ENCODE measurements around the gene DDAH1. TPM values are rescaled to one million over a fixed set of nuclear protein-coding genes. Genes with fewer than 3 reads are reported as not detected.

Gene DDAH1
- total RNA-seq, 4 donors from 2014 or later = 12.9 to 28.9 (median 18.2) TPM

DNA sequence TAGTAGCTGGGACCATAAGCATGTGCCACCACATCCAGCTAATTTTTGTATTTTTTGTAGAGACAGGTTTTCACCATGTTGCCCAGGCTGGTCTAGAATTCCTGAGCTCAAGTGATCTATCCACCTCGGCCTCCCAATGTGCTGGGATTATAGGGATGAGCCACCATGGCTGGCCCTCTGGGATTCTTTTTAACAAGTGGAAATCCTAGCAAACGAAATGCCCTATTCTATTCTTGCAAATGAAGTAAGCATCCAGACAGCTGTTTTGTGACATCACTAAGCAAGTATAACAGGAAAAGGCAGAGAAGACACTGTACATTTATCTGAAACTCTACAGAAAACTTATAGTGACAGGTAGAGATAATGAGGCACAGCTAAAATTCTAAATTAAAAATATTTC, 86.4 kb downstream of the DDAH1 start:
- intact Hi-C loops (cut with DNase I; ENCODE audit: low total_unique reads) = no loop called here
- H3K4me3 ChIP-seq = no peak overlapping the region
- H3K4me1 ChIP-seq = no peaks in the 10 kb centered on the region
- DNase-seq = no peak
- H3K27ac ChIP-seq = no peak overlapping the region
- H3K27me3 ChIP-seq = no peaks in the 10 kb centered on the region
- no peak for TF ChIP-seq POLR2A (IDR thresholded peaks at IDR 0.05)
- TF ChIP-seq, protein P1, sequence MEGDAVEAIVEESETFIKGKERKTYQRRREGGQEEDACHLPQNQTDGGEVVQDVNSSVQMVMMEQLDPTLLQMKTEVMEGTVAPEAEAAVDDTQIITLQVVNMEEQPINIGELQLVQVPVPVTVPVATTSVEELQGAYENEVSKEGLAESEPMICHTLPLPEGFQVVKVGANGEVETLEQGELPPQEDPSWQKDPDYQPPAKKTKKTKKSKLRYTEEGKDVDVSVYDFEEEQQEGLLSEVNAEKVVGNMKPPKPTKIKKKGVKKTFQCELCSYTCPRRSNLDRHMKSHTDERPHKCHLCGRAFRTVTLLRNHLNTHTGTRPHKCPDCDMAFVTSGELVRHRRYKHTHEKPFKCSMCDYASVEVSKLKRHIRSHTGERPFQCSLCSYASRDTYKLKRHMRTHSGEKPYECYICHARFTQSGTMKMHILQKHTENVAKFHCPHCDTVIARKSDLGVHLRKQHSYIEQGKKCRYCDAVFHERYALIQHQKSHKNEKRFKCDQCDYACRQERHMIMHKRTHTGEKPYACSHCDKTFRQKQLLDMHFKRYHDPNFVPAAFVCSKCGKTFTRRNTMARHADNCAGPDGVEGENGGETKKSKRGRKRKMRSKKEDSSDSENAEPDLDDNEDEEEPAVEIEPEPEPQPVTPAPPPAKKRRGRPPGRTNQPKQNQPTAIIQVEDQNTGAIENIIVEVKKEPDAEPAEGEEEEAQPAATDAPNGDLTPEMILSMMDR (IDR thresholded peaks at IDR 0.05) = no peak
- peaks cover 0 to 3% of the 10 kb centered on the region in 2 donors for H3K9me3 ChIP-seq
- H3K36me3 ChIP-seq = no peaks in the 10 kb centered on the region

DNA sequence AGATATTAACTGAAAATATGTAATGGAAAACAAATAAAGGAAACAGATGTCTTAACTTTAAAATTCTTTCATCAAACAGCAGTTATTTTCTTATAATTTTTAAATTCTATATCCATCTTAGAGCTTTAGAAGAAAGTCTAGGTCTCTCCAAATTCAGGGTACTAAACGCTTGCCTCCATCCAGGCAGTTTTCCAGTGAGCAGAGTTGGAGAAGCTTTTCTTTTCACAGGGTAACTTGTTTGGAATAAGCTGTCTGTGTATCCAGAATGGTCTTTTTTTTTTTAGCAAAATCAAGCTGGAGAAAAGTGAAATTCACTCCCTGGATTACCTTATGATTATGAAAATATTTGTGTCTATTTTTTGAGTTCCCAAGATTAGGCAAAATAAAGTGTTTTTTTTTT, 88.6 kb downstream of the DDAH1 start:
- TF ChIP-seq, protein P1 (IDR thresholded peaks at IDR 0.05) = no peak
- no peak for TF ChIP-seq POLR2A (IDR thresholded peaks at IDR 0.05)
- H3K27me3 ChIP-seq = no peaks in the 10 kb centered on the region
- H3K27ac ChIP-seq = no peak overlapping the region
- H3K4me3 ChIP-seq = no peak overlapping the region
- H3K36me3 ChIP-seq = no peaks in the 10 kb centered on the region
- intact Hi-C loops (cut with DNase I; ENCODE audit: low total_unique reads) = no loop called here
- no peak for DNase-seq
- no peaks in the 10 kb centered on the region for H3K9me3 ChIP-seq
- H3K4me1 ChIP-seq = peaks cover 0 to 3% of the 10 kb centered on the region in 2 donors

DNA sequence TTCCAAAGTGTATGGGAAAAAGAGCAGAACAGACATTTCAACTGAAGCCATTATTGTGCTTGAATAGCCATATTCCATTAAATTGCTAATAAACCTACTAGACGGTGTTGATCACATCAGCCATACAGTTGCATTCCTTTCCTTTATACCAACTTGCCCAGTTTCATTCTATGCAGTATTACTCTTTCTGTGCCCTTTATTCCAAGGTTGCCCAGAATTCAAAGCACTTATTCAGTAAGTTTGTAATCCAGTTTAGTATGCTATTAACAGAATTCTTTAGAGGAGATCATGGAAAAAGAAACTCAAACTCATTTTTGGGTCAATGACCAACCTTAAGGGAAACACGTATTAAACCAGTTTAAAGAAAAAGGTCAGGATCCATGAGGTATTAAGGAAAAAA, 89.5 kb downstream of the DDAH1 start:
- no peak overlapping the region for H3K27ac ChIP-seq
- no peaks in the 10 kb centered on the region for H3K36me3 ChIP-seq
- no peak for TF ChIP-seq POLR2A (IDR thresholded peaks at IDR 0.05)
- TF ChIP-seq, protein P1 (IDR thresholded peaks at IDR 0.05) = no peak
- no peak for DNase-seq
- intact Hi-C loops (cut with DNase I; ENCODE audit: low total_unique reads) = no loop called here
- no peaks in the 10 kb centered on the region for H3K27me3 ChIP-seq
- H3K9me3 ChIP-seq = no peaks in the 10 kb centered on the region
- peaks cover 0 to 3% of the 10 kb centered on the region in 2 donors for H3K4me1 ChIP-seq
- no peak overlapping the region for H3K4me3 ChIP-seq

DNA sequence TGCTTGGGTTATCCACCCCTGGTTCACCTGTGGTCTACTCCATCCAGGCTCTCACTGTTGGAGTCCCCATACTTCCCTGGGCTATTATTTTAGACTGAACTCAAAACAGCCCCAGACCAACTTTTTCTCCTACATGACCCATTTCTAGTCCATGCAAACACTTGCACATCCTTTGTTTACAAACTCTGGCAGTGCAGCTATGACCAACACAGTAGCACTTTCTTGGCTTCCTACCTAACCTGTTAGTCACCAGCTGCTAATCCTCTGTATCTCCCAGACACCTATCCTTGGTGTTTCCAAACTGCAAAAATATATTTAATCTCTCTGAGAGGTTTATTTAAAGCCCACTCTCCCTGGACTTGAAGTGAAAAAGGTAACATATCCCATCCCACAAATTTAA, 90.8 kb downstream of the DDAH1 start:
- intact Hi-C loops (cut with DNase I; ENCODE audit: low total_unique reads) = no loop called here
- H3K27ac ChIP-seq = no peak overlapping the region
- H3K36me3 ChIP-seq = no peaks in the 10 kb centered on the region
- H3K9me3 ChIP-seq = no peaks in the 10 kb centered on the region
- TF ChIP-seq POLR2A (IDR thresholded peaks at IDR 0.05) = no peak
- TF ChIP-seq, protein P1 (IDR thresholded peaks at IDR 0.05) = no peak
- no peak for DNase-seq
- H3K4me1 ChIP-seq = peaks cover 0 to 3% of the 10 kb centered on the region in 2 donors
- no peak overlapping the region for H3K4me3 ChIP-seq
- no peaks in the 10 kb centered on the region for H3K27me3 ChIP-seq

DNA sequence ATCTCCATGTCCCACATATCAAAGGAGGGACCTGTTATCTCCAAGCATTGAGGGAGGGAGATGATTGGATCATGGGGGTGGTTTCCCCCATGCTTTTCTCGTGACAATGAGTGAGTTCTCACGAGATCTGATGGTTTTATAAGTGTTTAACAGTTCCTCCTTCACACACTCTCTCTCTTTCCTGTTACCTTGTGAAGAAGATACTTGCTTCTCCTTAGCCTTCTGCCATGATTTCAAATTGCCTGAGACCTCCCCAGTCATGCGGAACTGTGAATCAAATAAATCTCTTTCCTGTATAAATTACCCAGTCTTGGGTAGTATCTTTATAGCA, 91.6 kb downstream of the DDAH1 start:
- Histone ChIP-seq H3K27ac (no peak overlapping the region), H3K4me1 (peaks cover 0 to 3% of the 10 kb centered on the region in 2 donors), H3K27me3 (no peaks in the 10 kb centered on the region), H3K9me3 (no peaks in the 10 kb centered on the region), H3K4me3 (no peak overlapping the region), H3K36me3 (no peaks in the 10 kb centered on the region)
- intact Hi-C loops (cut with DNase I; ENCODE audit: low total_unique reads) = no loop called here
- no peak for DNase-seq
- TF ChIP-seq POLR2A (IDR thresholded peaks at IDR 0.05) = no peak
- TF ChIP-seq, protein P1 (IDR thresholded peaks at IDR 0.05) = no peak

Measured in uterus (tissue), 4 donors.